Stimulated activated CD4-positive, alpha-beta T cell treated with anti-CD3 and anti-CD28 coated beads, Interleukin-4, amount 100 ng/mL, for 1 hour (primary cell): ENCODE results near the gene ATP13A4.

Source experiments
- DNase-seq: peaks from one replicate; pipeline ENCODE4 v3.0.0-alpha.2; 2020

ATP13A4 gene

DNA sequence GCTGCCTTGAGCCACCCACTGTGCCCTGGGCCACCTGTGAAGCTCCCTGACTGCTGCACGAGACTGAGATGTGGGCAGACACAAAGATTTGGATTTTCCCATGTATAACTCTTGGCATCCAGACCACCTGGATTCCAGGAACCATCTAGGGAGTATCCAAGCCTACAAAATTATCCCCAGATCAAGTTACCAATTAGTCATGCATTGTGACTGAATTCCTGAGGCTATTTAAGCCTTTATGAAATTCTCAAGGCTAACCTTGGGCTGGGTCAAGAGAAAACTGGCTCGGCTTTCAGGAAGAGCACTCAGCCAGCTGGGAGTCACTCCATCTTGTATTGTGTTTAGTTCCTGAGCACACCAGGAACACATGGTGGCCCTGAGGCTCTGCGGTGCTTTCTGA, 162.8 kb downstream of the ATP13A4 start:
- no peak for DNase-seq

DNA sequence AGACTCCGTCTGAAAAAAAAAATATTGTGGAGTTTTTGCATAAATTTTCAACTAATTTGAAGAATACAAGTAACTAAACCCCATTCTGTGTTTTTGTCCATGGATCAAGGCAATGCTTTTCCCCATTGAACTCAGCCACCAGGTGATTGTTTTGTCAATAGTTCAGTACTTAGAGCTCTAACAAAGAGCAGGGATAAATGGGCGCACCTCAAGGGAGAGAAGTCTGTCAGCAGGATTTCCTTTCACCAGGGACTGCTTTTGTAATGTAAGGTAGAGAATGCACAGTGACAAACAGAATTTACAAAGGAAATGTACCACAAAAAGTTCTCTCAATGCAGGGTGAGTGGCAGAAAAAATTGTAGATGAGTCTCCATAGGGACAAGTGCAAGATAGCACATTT, 165.4 kb downstream of the ATP13A4 start:
- DNase-seq = no peak

DNA sequence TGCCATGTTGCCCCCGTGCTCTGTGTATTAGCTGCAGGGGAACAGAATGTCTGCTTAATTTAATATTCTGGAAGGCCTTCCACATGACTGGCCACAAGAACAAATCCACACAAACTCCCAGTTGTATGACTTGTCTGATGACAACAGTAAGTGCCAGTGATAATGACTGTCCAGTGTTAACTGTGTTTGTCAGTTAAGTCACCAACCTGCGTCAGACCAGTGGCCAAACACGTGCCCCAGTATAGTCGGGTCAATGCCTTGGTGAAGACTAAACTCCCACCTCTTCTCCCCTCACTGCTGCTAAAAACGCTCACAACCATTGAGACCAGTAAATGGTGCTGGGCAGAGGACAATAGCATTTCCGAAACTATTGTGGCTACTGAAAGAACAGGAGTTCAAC, 166.3 kb downstream of the ATP13A4 start:
- DNase-seq = no peak

DNA sequence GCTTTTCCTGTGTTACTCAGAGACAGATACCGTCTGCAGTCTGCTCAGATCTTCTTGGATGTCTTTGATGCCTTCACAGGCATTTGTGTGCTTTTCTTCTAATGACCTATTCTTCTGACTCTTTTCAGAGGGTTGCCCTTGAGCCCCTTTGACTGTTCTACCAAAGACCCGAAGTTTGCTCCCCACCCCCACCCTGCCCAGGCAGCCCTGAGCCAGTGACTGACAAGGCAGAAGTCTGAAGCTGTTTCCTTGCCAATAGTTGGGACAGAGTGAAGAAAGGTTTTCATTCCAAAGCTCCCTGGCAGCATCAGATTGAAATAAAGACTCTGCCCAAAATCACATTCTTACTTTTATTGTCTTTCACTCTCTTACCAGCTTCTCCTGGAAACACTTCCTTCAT, 167.1 kb downstream of the ATP13A4 start:
- DNase-seq = no peak

DNA sequence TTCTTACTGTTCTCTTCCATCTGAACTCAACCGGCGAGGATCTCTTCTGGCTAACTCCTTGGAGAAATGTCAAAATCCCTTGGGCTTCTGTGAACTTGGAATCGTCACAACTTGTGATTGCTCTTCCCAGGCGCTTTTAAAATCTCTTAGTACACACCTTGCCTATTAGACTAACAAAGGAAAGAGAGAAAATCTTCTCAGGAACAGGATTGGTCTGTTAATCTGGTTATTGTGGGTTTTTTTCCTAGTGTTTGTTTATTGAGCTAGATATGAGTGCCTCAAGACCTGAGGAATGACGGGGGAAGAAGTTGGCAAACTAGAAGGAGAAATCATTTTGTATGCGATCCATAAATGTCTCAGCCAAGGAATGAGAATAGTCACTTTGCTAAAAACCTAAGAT, 176.0 kb downstream of the ATP13A4 start, which contains the start of gene ATP13A5:
TSS of gene ATP13A5 (minus strand) at position 48 of the 400 bp plus-strand sequence. CDS start at position 20, 28 bp downstream.
- no peak for DNase-seq

DNA sequence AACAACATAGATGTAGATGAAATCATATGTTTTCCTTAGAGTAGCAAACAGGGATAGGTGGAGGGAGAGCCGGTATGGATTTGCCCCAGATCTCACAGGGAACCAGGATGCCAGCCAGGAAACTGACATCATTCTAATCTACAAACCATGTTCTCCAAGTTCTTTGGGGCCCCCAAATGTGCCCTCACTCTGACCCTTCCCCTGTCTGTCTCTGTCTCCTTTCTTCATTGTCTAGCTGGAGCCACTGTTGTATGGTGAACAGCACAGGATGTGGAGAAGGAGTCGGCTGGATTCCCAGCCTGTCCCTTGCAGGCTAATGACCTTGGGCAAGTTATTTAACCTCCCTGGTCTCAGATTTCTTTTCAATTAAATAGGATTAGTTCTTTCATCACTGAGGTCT, 177.1 kb downstream of the ATP13A4 start:
- no peak for DNase-seq

DNA sequence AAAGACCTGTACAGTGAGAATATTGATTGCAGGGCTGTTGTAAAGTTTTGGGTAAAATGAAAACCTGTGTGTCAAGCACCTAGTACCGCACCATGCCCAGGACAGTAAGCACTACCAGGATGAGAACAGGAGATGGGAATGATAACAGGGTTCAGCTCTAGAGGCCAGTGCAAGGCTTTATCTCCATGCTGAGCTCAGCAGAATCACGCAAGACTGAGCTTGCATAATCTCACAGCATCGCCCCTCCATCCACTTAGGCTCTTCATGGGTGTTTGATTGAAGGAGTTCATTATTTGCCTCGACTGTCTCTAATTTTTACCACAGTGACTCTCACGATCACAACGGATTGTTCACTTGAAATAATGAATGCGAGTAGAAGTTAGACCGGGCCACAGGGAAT, 179.1 kb downstream of the ATP13A4 start:
- DNase-seq = no peak

DNA sequence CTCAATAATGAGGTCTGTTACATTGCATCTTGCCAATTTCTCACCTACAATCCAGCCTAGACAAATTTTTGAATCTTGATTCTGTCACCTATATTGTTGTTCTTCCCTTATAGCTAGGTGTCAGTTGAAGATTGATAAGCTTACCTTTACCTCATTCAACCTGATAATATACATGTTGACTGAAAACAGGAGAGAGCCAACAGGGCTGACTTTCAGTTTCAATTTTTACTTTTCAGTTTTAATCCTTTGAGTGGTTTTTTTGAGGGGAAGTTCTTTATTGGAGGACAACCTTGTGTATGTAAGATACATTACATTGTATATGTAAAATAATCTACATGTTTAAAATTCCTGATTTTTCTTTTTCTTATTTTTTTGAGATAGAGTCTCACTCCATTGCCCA, 181.9 kb downstream of the ATP13A4 start:
- DNase-seq = no peak

DNA sequence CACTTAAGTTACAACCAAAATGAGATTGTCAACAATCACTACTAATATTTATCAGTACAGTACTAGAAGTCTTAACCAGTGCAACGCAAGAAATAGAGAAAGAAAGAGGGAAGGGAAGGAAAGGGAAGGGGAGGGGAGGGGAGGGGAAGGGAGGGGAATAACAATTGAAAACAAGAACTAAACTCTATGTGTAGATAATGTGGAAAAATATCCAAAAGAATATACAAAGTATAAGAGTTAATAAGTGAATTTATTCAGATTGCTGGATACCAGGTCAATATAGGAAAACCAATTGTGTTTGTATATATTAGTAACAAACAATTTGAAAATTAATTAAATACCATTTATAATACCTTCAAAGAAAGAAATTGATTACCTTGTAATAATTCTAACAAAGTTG, 186.8 kb downstream of the ATP13A4 start:
- no peak for DNase-seq

DNA sequence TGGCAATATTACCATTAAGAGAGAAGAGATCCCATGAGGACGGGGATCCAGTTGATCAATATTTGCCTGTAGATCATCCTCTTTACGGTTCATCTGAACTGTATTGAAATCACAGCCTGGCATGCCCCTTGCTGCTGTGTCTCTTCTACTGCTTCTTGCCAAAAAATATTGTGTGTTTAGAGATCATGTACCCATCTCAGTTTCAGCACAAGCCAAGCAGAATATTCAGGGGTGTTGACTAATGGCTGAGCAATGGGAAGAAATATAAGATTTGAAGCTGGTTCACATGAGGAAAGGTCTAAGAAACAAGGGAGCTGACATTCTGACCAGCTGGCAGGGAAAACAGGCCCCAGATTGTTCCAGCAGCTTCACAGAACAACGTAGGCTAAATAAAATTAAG, 197.4 kb downstream of the ATP13A4 start:
- DNase-seq = no peak

DNA sequence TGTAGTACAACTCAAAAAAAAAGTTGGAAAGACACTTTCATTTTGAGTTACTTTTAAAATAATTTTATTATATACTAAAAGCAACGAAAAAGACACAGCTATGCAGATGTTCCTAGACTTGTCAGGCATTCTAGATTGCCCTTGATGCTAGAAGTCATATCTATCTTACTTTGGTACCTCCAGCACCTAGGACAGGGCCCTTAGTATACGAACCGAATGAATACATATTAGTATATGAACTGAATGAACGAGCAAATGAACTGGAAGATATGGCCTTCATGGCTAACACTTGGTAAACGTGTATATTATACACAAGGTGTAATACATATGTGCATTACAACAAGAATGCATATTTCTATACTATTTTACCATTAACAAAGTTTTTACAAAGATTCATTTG, 200.3 kb downstream of the ATP13A4 start:
- DNase-seq = no peak
